IMR-90 (cell line): ENCODE measurements around the gene PHF14. TPM values are rescaled to one million over a fixed set of nuclear protein-coding genes. Genes with fewer than 3 reads are reported as not detected.

Source experiments
- ATAC-seq: fragments of 200-7000 bp; cut with Tn5 transposase; 2 replicates; pipeline ENCODE4 v1.9.1; 2020; ENCODE audit warnings: low read depth, mild to moderate bottlenecking, moderate library complexity
- BruUV-seq: library from RNA; stranded (reverse); fragments of 400-500 nt; replicated peaks from 2 replicates; lab custom pipeline; 2021; lab: Mats Ljungman, UMichigan
- CTCF ChIA-PET: fragments of 300-600 bp; formaldehyde crosslinking; extraction: SDS; loops from one replicate; lab custom pipeline; 2021; ENCODE audit warnings: antibody characterized with exemption; lab: Yijun Ruan, JAX
- POLR2A ChIA-PET: fragments of 300-600 bp; sonication (Branson Sonifier 250); formaldehyde crosslinking; loops from one replicate; lab custom pipeline; 2022; ENCODE audit warnings: antibody characterized with exemption; ENCODE audit not compliant: unreplicated experiment; lab: Charles Lee
- DNase-seq: peaks from one replicate; pipeline ENCODE4 v3.0.0; 2013
- H2AFZ ChIP-seq: replicated peaks from 2 replicates; pipeline ENCODE3; 2013; ENCODE audit warnings: low read length, mild to moderate bottlenecking; ENCODE audit not compliant: poor library complexity
- H2AK5ac ChIP-seq: 2 replicates; pipeline ENCODE4 v1.6.1; 2013; ENCODE audit warnings: low read depth, low read length, inconsistent platforms
- H2AK9ac ChIP-seq: replicated peaks from 2 replicates; pipeline ENCODE3; 2013; ENCODE audit warnings: mild to moderate bottlenecking, low read depth, low read length, moderate library complexity; ENCODE audit not compliant: poor library complexity
- H2BK120ac ChIP-seq: 2 replicates; pipeline ENCODE4 v1.6.1; 2013; ENCODE audit warnings: low read depth, low read length, inconsistent platforms
- H2BK15ac ChIP-seq: 3 replicates; pipeline ENCODE4 v1.6.1; 2013; ENCODE audit warnings: low read depth, low read length, inconsistent platforms
- H2BK20ac ChIP-seq: 2 replicates; pipeline ENCODE4 v1.6.1; 2013; ENCODE audit warnings: low read depth, mild to moderate bottlenecking, inconsistent platforms, low read length, moderate library complexity
- H2BK5ac ChIP-seq: 2 replicates; pipeline ENCODE4 v1.6.1; 2013; ENCODE audit warnings: mild to moderate bottlenecking, low read depth, low read length, inconsistent platforms; ENCODE audit not compliant: poor library complexity, severe bottlenecking
- H3K14ac ChIP-seq: replicated peaks from 2 replicates; pipeline ENCODE4 v1.6.1; 2013; ENCODE audit warnings: low read depth, low read length, inconsistent platforms
- H3K18ac ChIP-seq: 2 replicates; pipeline ENCODE4 v1.6.1; 2013; ENCODE audit warnings: low read depth, low read length, control low read depth
- H3K23ac ChIP-seq: 2 replicates; pipeline ENCODE4 v1.6.1; 2013; ENCODE audit warnings: low read depth, low read length, inconsistent platforms
- H3K27ac ChIP-seq: 2 replicates; pipeline ENCODE4 v1.5.1; 2013; ENCODE audit warnings: mild to moderate bottlenecking, control low read depth, low read length; ENCODE audit not compliant: insufficient read depth
- H3K27me3 ChIP-seq: 2 replicates; pipeline ENCODE4 v1.6.1; 2013; ENCODE audit warnings: low read length; ENCODE audit not compliant: control insufficient read depth, insufficient read depth
- H3K36me3 ChIP-seq: 2 replicates; pipeline ENCODE4 v1.6.1; 2013; ENCODE audit warnings: low read length, mixed read lengths; ENCODE audit not compliant: control insufficient read depth, insufficient read depth
- H3K4ac ChIP-seq: 2 replicates; pipeline ENCODE4 v1.6.1; 2013; ENCODE audit warnings: low read depth, low read length, inconsistent platforms
- H3K4me1 ChIP-seq: 2 replicates; pipeline ENCODE4 v1.6.1; 2013; ENCODE audit warnings: low read length, mixed read lengths; ENCODE audit not compliant: control insufficient read depth, insufficient read depth
- H3K4me2 ChIP-seq: 2 replicates; pipeline ENCODE4 v1.6.1; 2013; ENCODE audit warnings: low read depth, mild to moderate bottlenecking, control low read depth, low read length, moderate library complexity
- H3K4me3 ChIP-seq: 2 replicates; pipeline ENCODE4 v1.5.1; 2013; ENCODE audit warnings: low read depth, mild to moderate bottlenecking, control low read depth, low read length, moderate library complexity; ENCODE audit not compliant: insufficient read depth
- H3K56ac ChIP-seq: 2 replicates; pipeline ENCODE4 v1.6.1; 2013; ENCODE audit warnings: low read length, inconsistent platforms; ENCODE audit not compliant: insufficient read depth; ENCODE audit errors: extremely low read depth
- H3K79me1 ChIP-seq, 2 experiments: 2 replicates each; pipeline ENCODE4 v1.6.1; 2013; ENCODE audit warnings: low read length in 2 of 2, inconsistent platforms in 1 of 2, low read depth in 1 of 2
- H3K9ac ChIP-seq: 2 replicates; pipeline ENCODE4 v1.6.1; 2013; ENCODE audit warnings: low read depth, low read length, control low read depth
- H3K9me1 ChIP-seq: 2 replicates; pipeline ENCODE4 v1.6.1; 2013; ENCODE audit warnings: low read length, inconsistent platforms; ENCODE audit not compliant: insufficient read depth
- H3K9me3 ChIP-seq: 2 replicates; pipeline ENCODE4 v1.6.1; 2013; ENCODE audit warnings: low read length; ENCODE audit not compliant: control insufficient read depth, insufficient read depth
- H4K20me1 ChIP-seq: 2 replicates; pipeline ENCODE4 v1.6.1; 2013; ENCODE audit warnings: low read length, inconsistent platforms; ENCODE audit not compliant: insufficient read depth
- H4K5ac ChIP-seq: 2 replicates; pipeline ENCODE4 v1.6.1; 2013; ENCODE audit warnings: mild to moderate bottlenecking, low read depth, low read length, control low read depth
- H4K8ac ChIP-seq, 2 experiments: 2 replicates each; pipeline ENCODE4 v1.6.1; 2013; ENCODE audit warnings: low read depth in 2 of 2, low read length in 2 of 2, control low read depth in 1 of 2, inconsistent platforms in 1 of 2
- H4K91ac ChIP-seq: 2 replicates; pipeline ENCODE4 v1.6.1; 2013; ENCODE audit warnings: low read depth, low read length, inconsistent platforms; ENCODE audit not compliant: insufficient read depth
- CEBPB ChIP-seq: IDR thresholded peaks from 2 replicates; pipeline ENCODE4 v1.6.1; 2012; ENCODE audit warnings: low read depth, low read length, improper control_type of control experiment
- RFX5 ChIP-seq: IDR thresholded peaks from 2 replicates; pipeline ENCODE4 v1.8.0; 2012; ENCODE audit warnings: low read depth, mild to moderate bottlenecking, low read length, moderate library complexity
- WGBS, 2 experiments: methylation state at CpG; one replicate each; pipeline versions ENCODE4 v1.1.5 to v1.1.7; 2013; ENCODE audit warnings: missing lambda C conversion rate in 2 of 2; ENCODE audit not compliant: insufficient read length in 1 of 2; ENCODE audit errors: extremely low coverage in 2 of 2; 5-methylcytosine and 5-hydroxymethylcytosine counted together
- dilution Hi-C: fragments of 300-500 bp; cut with HindIII; formaldehyde crosslinking; loops from one replicate; pipeline ENCODE4 v1.14.3; 2018; ENCODE audit warnings: low sequenced_read_pairs; ENCODE audit not compliant: unreplicated experiment
- in situ Hi-C: fragments of 300-500 bp; cut with MboI; formaldehyde crosslinking; loops from 3 replicates; pipeline ENCODE4 v1.14.3; 2019; ENCODE audit warnings: low sequenced_read_pairs, inconsistent platforms, mixed read lengths
- intact Hi-C: fragments of 100-400 bp; cut with micrococcal nuclease; formaldehyde crosslinking; loops from 2 replicates; pipeline ENCODE4 v1.10.0; 2022
- polyA plus RNA-seq, 3 experiments: library from polyadenylated mRNA; depleted of rRNA; stranded (reverse); fragments of >200 nt; gene quantifications; 2 replicates each; pipeline ENCODE4 v1.2.3, GENCODE V29; 2012; ENCODE audit warnings: low replicate concordance in 1 of 3
- total RNA-seq: library from RNA; depleted of rRNA; stranded (reverse); fragments of >200 nt; gene quantifications from 2 replicates; pipeline ENCODE4 v1.2.3, GENCODE V29; 2012

PHF14 gene
- total and polyA plus RNA-seq, 2 of the 4 experiments (the other 2 are of a cell fraction): 8.7 to 17.2 TPM

- peak overlapping the region; percentile 59; the same call in 1 of the 2 replicates for H2AK5ac ChIP-seq
- H3K56ac ChIP-seq: no peak overlapping the region
- in situ Hi-C loops: no loop called here
- H2BK20ac ChIP-seq: peak overlapping the region; percentile 80; the same call in 1 of the 2 replicates
- no peaks in the 10 kb centered on the region; the same call in 1 of the 2 replicates for H3K4me1 ChIP-seq
- TF ChIP-seq CEBPB (no peak), RFX5 (no peak)
- no peak overlapping the region for H3K4me2 ChIP-seq
- H2BK120ac ChIP-seq: peak overlapping the region; percentile 61; the same call in 1 of the 2 replicates
- no peak overlapping the region for H3K4me3 ChIP-seq
- H3K4ac ChIP-seq: peak overlapping the region; percentile 60; the same call in 1 of the 2 replicates
- ChIA-PET CTCF (interaction anchor here (0.6 kb wide), 1 partner anchor 43 kb away, joined by 7 read pairs; no protein-coding TSS in a partner anchor), POLR2A (no interaction called here)
- H3K18ac ChIP-seq: peak overlapping the region; percentile 81
- H3K9ac ChIP-seq: no peak overlapping the region
- H3K9me3 ChIP-seq: peaks cover 4% of the 10 kb centered on the region
- H3K27me3 ChIP-seq: no peaks in the 10 kb centered on the region
- peak overlapping the region; percentile 90 to 91; a peak in 3 of 4 replicates for H4K8ac ChIP-seq
- peak overlapping the region; percentile 61; the same call in 1 of the 2 replicates for H4K91ac ChIP-seq
- no CpG with 5 or more reads among the region's 3 CpGs for WGBS, 2 experiments
- no peak overlapping the region for H2BK15ac ChIP-seq
- H2BK5ac ChIP-seq: peak overlapping the region; percentile 97
- H3K79me1 ChIP-seq: no peaks in the 10 kb centered on the region
- peak overlapping the region; percentile 62; the same call in 1 of the 2 replicates for H3K27ac ChIP-seq
- no peak overlapping the region for H3K14ac ChIP-seq
- peak overlapping the region; percentile 73; the same call in 1 of the 2 replicates for H4K5ac ChIP-seq
- DNase-seq (no peak), ATAC-seq (no peak)
- H3K36me3 ChIP-seq: peaks cover 3% of the 10 kb centered on the region; the same call in 1 of the 2 replicates
- H2AK9ac ChIP-seq: no peak overlapping the region
- H3K23ac ChIP-seq: no peak overlapping the region
- H3K9me1 ChIP-seq: no peaks in the 10 kb centered on the region
- intact Hi-C loops: no loop called here
- no peak overlapping the region for H2AFZ ChIP-seq
- dilution Hi-C loops: no loop called here
- no TSS peak for BruUV-seq
- H4K20me1 ChIP-seq: no peaks in the 10 kb centered on the region
These were observed 108.4 kb downstream of the PHF14 start for GRCh38 chr7:11082121-11082520.
